IMR-90 (cell line): ENCODE data around the gene TIE1. TPM values are rescaled to one million over a fixed set of nuclear protein-coding genes. Genes with fewer than 3 reads are reported as not detected.
A peak's percentile ranks its signal among the peaks of the same experiment; 100 is the strongest.

Experiments used
- ATAC-seq: fragments of 200-7000 bp; cut with Tn5 transposase; 2 replicates; pipeline ENCODE4 v1.9.1; 2020; ENCODE audit warnings: low read depth, mild to moderate bottlenecking, moderate library complexity
- BruUV-seq: library from RNA; stranded (reverse); fragments of 400-500 nt; replicated peaks from 2 replicates; lab custom pipeline; 2021; lab: Mats Ljungman, UMichigan
- CTCF ChIA-PET: fragments of 300-600 bp; formaldehyde crosslinking; extraction: SDS; loops from one replicate; lab custom pipeline; 2021; ENCODE audit warnings: antibody characterized with exemption; lab: Yijun Ruan, JAX
- POLR2A ChIA-PET: fragments of 300-600 bp; sonication (Branson Sonifier 250); formaldehyde crosslinking; loops from one replicate; lab custom pipeline; 2022; ENCODE audit warnings: antibody characterized with exemption; ENCODE audit not compliant: unreplicated experiment; lab: Charles Lee
- DNase-seq: peaks from one replicate; pipeline ENCODE4 v3.0.0; 2013
- H2AFZ ChIP-seq: replicated peaks from 2 replicates; pipeline ENCODE3; 2013; ENCODE audit warnings: low read length, mild to moderate bottlenecking; ENCODE audit not compliant: poor library complexity
- H2AK5ac ChIP-seq: 2 replicates; pipeline ENCODE4 v1.6.1; 2013; ENCODE audit warnings: low read depth, low read length, inconsistent platforms
- H2AK9ac ChIP-seq: replicated peaks from 2 replicates; pipeline ENCODE3; 2013; ENCODE audit warnings: mild to moderate bottlenecking, low read depth, low read length, moderate library complexity; ENCODE audit not compliant: poor library complexity
- H2BK120ac ChIP-seq: 2 replicates; pipeline ENCODE4 v1.6.1; 2013; ENCODE audit warnings: low read depth, low read length, inconsistent platforms
- H2BK15ac ChIP-seq: 3 replicates; pipeline ENCODE4 v1.6.1; 2013; ENCODE audit warnings: low read depth, low read length, inconsistent platforms
- H2BK20ac ChIP-seq: 2 replicates; pipeline ENCODE4 v1.6.1; 2013; ENCODE audit warnings: low read depth, mild to moderate bottlenecking, inconsistent platforms, low read length, moderate library complexity
- H2BK5ac ChIP-seq: 2 replicates; pipeline ENCODE4 v1.6.1; 2013; ENCODE audit warnings: mild to moderate bottlenecking, low read depth, low read length, inconsistent platforms; ENCODE audit not compliant: poor library complexity, severe bottlenecking
- H3K14ac ChIP-seq: replicated peaks from 2 replicates; pipeline ENCODE4 v1.6.1; 2013; ENCODE audit warnings: low read depth, low read length, inconsistent platforms
- H3K18ac ChIP-seq: 2 replicates; pipeline ENCODE4 v1.6.1; 2013; ENCODE audit warnings: low read depth, low read length, control low read depth
- H3K23ac ChIP-seq: 2 replicates; pipeline ENCODE4 v1.6.1; 2013; ENCODE audit warnings: low read depth, low read length, inconsistent platforms
- H3K27ac ChIP-seq: 2 replicates; pipeline ENCODE4 v1.5.1; 2013; ENCODE audit warnings: mild to moderate bottlenecking, control low read depth, low read length; ENCODE audit not compliant: insufficient read depth
- H3K27me3 ChIP-seq: 2 replicates; pipeline ENCODE4 v1.6.1; 2013; ENCODE audit warnings: low read length; ENCODE audit not compliant: control insufficient read depth, insufficient read depth
- H3K36me3 ChIP-seq: 2 replicates; pipeline ENCODE4 v1.6.1; 2013; ENCODE audit warnings: low read length, mixed read lengths; ENCODE audit not compliant: control insufficient read depth, insufficient read depth
- H3K4ac ChIP-seq: 2 replicates; pipeline ENCODE4 v1.6.1; 2013; ENCODE audit warnings: low read depth, low read length, inconsistent platforms
- H3K4me1 ChIP-seq: 2 replicates; pipeline ENCODE4 v1.6.1; 2013; ENCODE audit warnings: low read length, mixed read lengths; ENCODE audit not compliant: control insufficient read depth, insufficient read depth
- H3K4me2 ChIP-seq: 2 replicates; pipeline ENCODE4 v1.6.1; 2013; ENCODE audit warnings: low read depth, mild to moderate bottlenecking, control low read depth, low read length, moderate library complexity
- H3K4me3 ChIP-seq: 2 replicates; pipeline ENCODE4 v1.5.1; 2013; ENCODE audit warnings: low read depth, mild to moderate bottlenecking, control low read depth, low read length, moderate library complexity; ENCODE audit not compliant: insufficient read depth
- H3K56ac ChIP-seq: 2 replicates; pipeline ENCODE4 v1.6.1; 2013; ENCODE audit warnings: low read length, inconsistent platforms; ENCODE audit not compliant: insufficient read depth; ENCODE audit errors: extremely low read depth
- H3K79me1 ChIP-seq, 2 experiments: 2 replicates each; pipeline ENCODE4 v1.6.1; 2013; ENCODE audit warnings: low read length in 2 of 2, inconsistent platforms in 1 of 2, low read depth in 1 of 2
- H3K9ac ChIP-seq: 2 replicates; pipeline ENCODE4 v1.6.1; 2013; ENCODE audit warnings: low read depth, low read length, control low read depth
- H3K9me1 ChIP-seq: 2 replicates; pipeline ENCODE4 v1.6.1; 2013; ENCODE audit warnings: low read length, inconsistent platforms; ENCODE audit not compliant: insufficient read depth
- H3K9me3 ChIP-seq: 2 replicates; pipeline ENCODE4 v1.6.1; 2013; ENCODE audit warnings: low read length; ENCODE audit not compliant: control insufficient read depth, insufficient read depth
- H4K20me1 ChIP-seq: 2 replicates; pipeline ENCODE4 v1.6.1; 2013; ENCODE audit warnings: low read length, inconsistent platforms; ENCODE audit not compliant: insufficient read depth
- H4K5ac ChIP-seq: 2 replicates; pipeline ENCODE4 v1.6.1; 2013; ENCODE audit warnings: mild to moderate bottlenecking, low read depth, low read length, control low read depth
- H4K8ac ChIP-seq, 2 experiments: 2 replicates each; pipeline ENCODE4 v1.6.1; 2013; ENCODE audit warnings: low read depth in 2 of 2, low read length in 2 of 2, control low read depth in 1 of 2, inconsistent platforms in 1 of 2
- H4K91ac ChIP-seq: 2 replicates; pipeline ENCODE4 v1.6.1; 2013; ENCODE audit warnings: low read depth, low read length, inconsistent platforms; ENCODE audit not compliant: insufficient read depth
- BHLHE40 ChIP-seq: fragments of 150-350 bp; IDR thresholded peaks from 2 replicates; pipeline ENCODE4 v1.6.1; 2016; ENCODE audit warnings: mild to moderate bottlenecking, low read depth, low read length
- CEBPB ChIP-seq: IDR thresholded peaks from 2 replicates; pipeline ENCODE4 v1.6.1; 2012; ENCODE audit warnings: low read depth, low read length, improper control_type of control experiment
- CHD1 ChIP-seq: IDR thresholded peaks from 2 replicates; pipeline ENCODE4 v1.6.1; 2012; ENCODE audit warnings: low read depth, low read length, improper control_type of control experiment
- FOS ChIP-seq: fragments of 150-350 bp; IDR thresholded peaks from 2 replicates; pipeline ENCODE4 v1.6.1; 2016; ENCODE audit warnings: low read depth, low read length
- MAFK ChIP-seq: IDR thresholded peaks from 2 replicates; pipeline ENCODE4 v1.6.1; 2012; ENCODE audit warnings: low read depth, low read length, improper control_type of control experiment
- MAZ ChIP-seq: IDR thresholded peaks from 2 replicates; pipeline ENCODE4 v1.6.1; 2012; ENCODE audit warnings: low read depth, mild to moderate bottlenecking, low read length, improper control_type of control experiment, moderate library complexity, borderline replicate concordance
- POLR2A ChIP-seq: IDR thresholded peaks from 2 replicates; pipeline ENCODE4 v1.6.1; 2012; ENCODE audit warnings: mild to moderate bottlenecking, low read depth, low read length
- RAD21 ChIP-seq: IDR thresholded peaks from 2 replicates; pipeline ENCODE4 v1.6.1; 2012; ENCODE audit warnings: low read length, improper control_type of control experiment
- RCOR1 ChIP-seq: IDR thresholded peaks from 2 replicates; pipeline ENCODE4 v1.6.1; 2012; ENCODE audit warnings: mild to moderate bottlenecking, low read length, improper control_type of control experiment; ENCODE audit not compliant: insufficient replicate concordance
- RFX5 ChIP-seq: IDR thresholded peaks from 2 replicates; pipeline ENCODE4 v1.8.0; 2012; ENCODE audit warnings: low read depth, mild to moderate bottlenecking, low read length, moderate library complexity
- SMC3 ChIP-seq: fragments of 150-350 bp; IDR thresholded peaks from 2 replicates; pipeline ENCODE4 v1.6.1; 2016; ENCODE audit warnings: low read depth, mild to moderate bottlenecking, antibody characterized with exemption, low read length, moderate library complexity
- WGBS, 2 experiments: methylation state at CpG; one replicate each; pipeline versions ENCODE4 v1.1.5 to v1.1.7; 2013; ENCODE audit warnings: missing lambda C conversion rate in 2 of 2; ENCODE audit not compliant: insufficient read length in 1 of 2; ENCODE audit errors: extremely low coverage in 2 of 2; 5-methylcytosine and 5-hydroxymethylcytosine counted together
- dilution Hi-C: fragments of 300-500 bp; cut with HindIII; formaldehyde crosslinking; loops from one replicate; pipeline ENCODE4 v1.14.3; 2018; ENCODE audit warnings: low sequenced_read_pairs; ENCODE audit not compliant: unreplicated experiment
- in situ Hi-C: fragments of 300-500 bp; cut with MboI; formaldehyde crosslinking; loops from 3 replicates; pipeline ENCODE4 v1.14.3; 2019; ENCODE audit warnings: low sequenced_read_pairs, inconsistent platforms, mixed read lengths
- intact Hi-C: fragments of 100-400 bp; cut with micrococcal nuclease; formaldehyde crosslinking; loops from 2 replicates; pipeline ENCODE4 v1.10.0; 2022
- polyA plus RNA-seq, 3 experiments: library from polyadenylated mRNA; depleted of rRNA; stranded (reverse); fragments of >200 nt; gene quantifications; 2 replicates each; pipeline ENCODE4 v1.2.3, GENCODE V29; 2012; ENCODE audit warnings: low replicate concordance in 1 of 3
- total RNA-seq: library from RNA; depleted of rRNA; stranded (reverse); fragments of >200 nt; gene quantifications from 2 replicates; pipeline ENCODE4 v1.2.3, GENCODE V29; 2012
- TF ChIP-seq, protein P1 (sequence below): conservative IDR thresholded peaks from 2 replicates; pipeline ENCODE4 v1.5.1; 2012; ENCODE audit warnings: mild to moderate bottlenecking, low read depth, low read length, improper control_type of control experiment
- TF ChIP-seq, protein P2 (sequence below): fragments of 150-350 bp; IDR thresholded peaks from 2 replicates; pipeline ENCODE4 v1.6.1; 2016; ENCODE audit warnings: low read depth, mild to moderate bottlenecking, low read length, moderate library complexity, borderline replicate concordance
- TF ChIP-seq, protein P3 (sequence below): fragments of 150-350 bp; IDR thresholded peaks from 2 replicates; pipeline ENCODE4 v1.6.1; 2017; ENCODE audit warnings: mild to moderate bottlenecking, antibody characterized with exemption, low read length, low read depth

TIE1 gene
- total and polyA plus RNA-seq, 2 of the 4 experiments (the other 2 are of a cell fraction) = 2.3 to 7.5 TPM

DNA sequence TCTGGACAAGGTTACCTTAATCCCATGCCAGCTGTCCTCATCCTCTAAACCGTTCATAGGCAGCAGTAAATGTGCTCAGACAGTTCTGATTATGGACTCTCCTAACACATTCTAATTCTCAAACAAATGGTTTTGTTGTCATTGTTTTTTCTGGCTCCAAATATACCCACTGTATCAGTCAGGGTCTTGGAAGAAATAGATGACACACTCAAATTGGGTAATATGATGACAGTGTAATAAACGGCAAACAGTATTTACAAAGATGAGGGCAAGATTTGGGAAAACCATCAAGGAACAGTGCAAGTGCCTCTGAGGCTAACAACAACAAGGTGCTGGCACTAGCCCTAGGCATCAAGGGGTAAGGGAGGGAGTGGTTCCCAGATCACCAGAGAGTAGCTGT lies 53.7 kb downstream of the TIE1 start:
- Histone ChIP-seq H3K4me2 (no peak overlapping the region), H3K27me3 (no peaks in the 10 kb centered on the region), H3K79me1 (peaks cover 0 to 7% of the 10 kb centered on the region in 2 experiments; a peak in 2 of 4 replicates), H3K9me1 (peaks cover 9% of the 10 kb centered on the region), H3K56ac (no peak overlapping the region), H3K36me3 (no peaks in the 10 kb centered on the region), H4K91ac (peak overlapping the region; percentile 17; the same call in 1 of the 2 replicates), H3K4ac (peak overlapping the region; percentile 24; the same call in 1 of the 2 replicates), H2BK5ac (peak overlapping the region; percentile 37), H3K9ac (no peak overlapping the region), H3K27ac (no peak overlapping the region), H2AK5ac (peak overlapping the region; percentile 62; the same call in 1 of the 2 replicates), H3K4me3 (no peak overlapping the region), H4K20me1 (peaks cover 3% of the 10 kb centered on the region; the same call in 1 of the 2 replicates), H3K14ac (no peak overlapping the region; the same call in 1 of the 2 replicates), H4K5ac (no peak overlapping the region), H3K18ac (no peak overlapping the region), H3K4me1 (peaks cover 15% of the 10 kb centered on the region), H3K23ac (0 out of 2 replicates have a peak overlapping the region, but pooled peaks have one; percentile 10), H2AFZ (peak overlapping the region; percentile 25), H2BK120ac (no peak overlapping the region), H2BK15ac (0 out of 3 replicates have a peak overlapping the region, but pooled peaks have one; percentile 71), H4K8ac (0 out of 4 replicates have a peak overlapping the region, but pooled peaks of 1 of the 2 experiments have one; percentile 17), H3K9me3 (no peaks in the 10 kb centered on the region), H2BK20ac (peak overlapping the region; percentile 36; the same call in 1 of the 2 replicates), H2AK9ac (peak overlapping the region; percentile 75)
- intact Hi-C loops = no loop called here
- ChIA-PET POLR2A (no interaction called here), CTCF (no interaction called here)
- in situ Hi-C loops = loop anchor here (10.0 kb wide), 1 partner anchor 120 kb away; no protein-coding TSS in a partner anchor
- no peak for TF ChIP-seq CHD1
- TF ChIP-seq CEBPB = no peak; the same call in 1 of the 2 replicates
- no peak for TF ChIP-seq POLR2A
- no peak for TF ChIP-seq MAZ
- no peak for TF ChIP-seq MAFK
- TF ChIP-seq, protein P1, sequence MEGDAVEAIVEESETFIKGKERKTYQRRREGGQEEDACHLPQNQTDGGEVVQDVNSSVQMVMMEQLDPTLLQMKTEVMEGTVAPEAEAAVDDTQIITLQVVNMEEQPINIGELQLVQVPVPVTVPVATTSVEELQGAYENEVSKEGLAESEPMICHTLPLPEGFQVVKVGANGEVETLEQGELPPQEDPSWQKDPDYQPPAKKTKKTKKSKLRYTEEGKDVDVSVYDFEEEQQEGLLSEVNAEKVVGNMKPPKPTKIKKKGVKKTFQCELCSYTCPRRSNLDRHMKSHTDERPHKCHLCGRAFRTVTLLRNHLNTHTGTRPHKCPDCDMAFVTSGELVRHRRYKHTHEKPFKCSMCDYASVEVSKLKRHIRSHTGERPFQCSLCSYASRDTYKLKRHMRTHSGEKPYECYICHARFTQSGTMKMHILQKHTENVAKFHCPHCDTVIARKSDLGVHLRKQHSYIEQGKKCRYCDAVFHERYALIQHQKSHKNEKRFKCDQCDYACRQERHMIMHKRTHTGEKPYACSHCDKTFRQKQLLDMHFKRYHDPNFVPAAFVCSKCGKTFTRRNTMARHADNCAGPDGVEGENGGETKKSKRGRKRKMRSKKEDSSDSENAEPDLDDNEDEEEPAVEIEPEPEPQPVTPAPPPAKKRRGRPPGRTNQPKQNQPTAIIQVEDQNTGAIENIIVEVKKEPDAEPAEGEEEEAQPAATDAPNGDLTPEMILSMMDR = no peak
- no peak for TF ChIP-seq RAD21
- TF ChIP-seq FOS = no peak
- TF ChIP-seq RCOR1 = no peak
- TF ChIP-seq, protein P2, sequence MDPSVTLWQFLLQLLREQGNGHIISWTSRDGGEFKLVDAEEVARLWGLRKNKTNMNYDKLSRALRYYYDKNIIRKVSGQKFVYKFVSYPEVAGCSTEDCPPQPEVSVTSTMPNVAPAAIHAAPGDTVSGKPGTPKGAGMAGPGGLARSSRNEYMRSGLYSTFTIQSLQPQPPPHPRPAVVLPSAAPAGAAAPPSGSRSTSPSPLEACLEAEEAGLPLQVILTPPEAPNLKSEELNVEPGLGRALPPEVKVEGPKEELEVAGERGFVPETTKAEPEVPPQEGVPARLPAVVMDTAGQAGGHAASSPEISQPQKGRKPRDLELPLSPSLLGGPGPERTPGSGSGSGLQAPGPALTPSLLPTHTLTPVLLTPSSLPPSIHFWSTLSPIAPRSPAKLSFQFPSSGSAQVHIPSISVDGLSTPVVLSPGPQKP = no peak
- TF ChIP-seq, protein P3, sequence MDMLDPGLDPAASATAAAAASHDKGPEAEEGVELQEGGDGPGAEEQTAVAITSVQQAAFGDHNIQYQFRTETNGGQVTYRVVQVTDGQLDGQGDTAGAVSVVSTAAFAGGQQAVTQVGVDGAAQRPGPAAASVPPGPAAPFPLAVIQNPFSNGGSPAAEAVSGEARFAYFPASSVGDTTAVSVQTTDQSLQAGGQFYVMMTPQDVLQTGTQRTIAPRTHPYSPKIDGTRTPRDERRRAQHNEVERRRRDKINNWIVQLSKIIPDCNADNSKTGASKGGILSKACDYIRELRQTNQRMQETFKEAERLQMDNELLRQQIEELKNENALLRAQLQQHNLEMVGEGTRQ = no peak
- TF ChIP-seq BHLHE40 = no peak
- no peak for TF ChIP-seq SMC3
- TF ChIP-seq RFX5 = no peak
- no TSS peak for BruUV-seq
- 73% methylated on average over 2 of the region's 2 CpGs; no CpG with 5 or more reads in 1 of the 2 experiments for WGBS, 2 experiments
- DNase-seq = no peak
- dilution Hi-C loops = no loop called here
- ATAC-seq = no peak
